Astrocyte (in vitro differentiated cells and primary cell): ENCODE measurements around the gene CREB3. TPM values are rescaled to one million over a fixed set of nuclear protein-coding genes. Genes with fewer than 3 reads are reported as not detected.

ENCODE experiments used
- DNase-seq: peaks from one replicate; pipeline ENCODE4 v3.0.0-alpha.2; 2010; ENCODE audit warnings: low read depth
- FAIRE-seq: peaks from 2 replicates; lab custom pipeline; 2011; peaks lifted over from hg19 to GRCh38; lab: Jason Lieb, UNC
- H2AFZ ChIP-seq: 2 replicates; pipeline ENCODE4 v1.6.0; 2012; ENCODE audit warnings: low read depth, low read length, inconsistent platforms
- H3K27ac ChIP-seq: 2 replicates; pipeline ENCODE4 v1.5.1; 2011; ENCODE audit warnings: low read depth, low read length, inconsistent platforms
- H3K27me3 ChIP-seq: 2 replicates; pipeline ENCODE4 v1.6.0; 2011; ENCODE audit warnings: low read length, inconsistent platforms; ENCODE audit not compliant: insufficient read depth
- H3K36me3 ChIP-seq: 2 replicates; pipeline ENCODE4 v1.5.1; 2011; ENCODE audit warnings: low read length, inconsistent platforms; ENCODE audit not compliant: insufficient read depth
- H3K4me1 ChIP-seq: 2 replicates; pipeline ENCODE4 v1.5.1; 2011; ENCODE audit warnings: low read length, inconsistent platforms; ENCODE audit not compliant: insufficient read depth
- H3K4me2 ChIP-seq: 2 replicates; pipeline ENCODE4 v1.6.0; 2012; ENCODE audit warnings: low read length, inconsistent platforms
- H3K4me3 ChIP-seq: 2 replicates; pipeline ENCODE4 v1.5.1; 2011; ENCODE audit warnings: low read depth, mild to moderate bottlenecking, low read length, inconsistent platforms; ENCODE audit not compliant: insufficient read depth
- H3K79me2 ChIP-seq: 2 replicates; pipeline ENCODE4 v1.6.0; 2012; ENCODE audit warnings: mild to moderate bottlenecking, low read length, inconsistent platforms; ENCODE audit not compliant: insufficient read depth
- H3K9ac ChIP-seq: 2 replicates; pipeline ENCODE4 v1.6.0; 2012; ENCODE audit warnings: mild to moderate bottlenecking, low read length, inconsistent platforms
- H3K9me3 ChIP-seq: 2 replicates; pipeline ENCODE4 v1.5.1; 2012; ENCODE audit warnings: low read depth, mild to moderate bottlenecking, low read length, inconsistent platforms; ENCODE audit not compliant: insufficient read depth
- H4K20me1 ChIP-seq: 2 replicates; pipeline ENCODE4 v1.6.0; 2012; ENCODE audit warnings: low read length, inconsistent platforms; ENCODE audit not compliant: insufficient read depth
- H3K27ac Mint-ChIP-seq: one replicate; pipeline ENCODE4 v1.8.0; 2021; ENCODE audit warnings: mild to moderate bottlenecking, mixed read lengths; ENCODE audit not compliant: unreplicated experiment
- H3K27me3 Mint-ChIP-seq: one replicate; pipeline ENCODE4 v1.8.0; 2021; ENCODE audit warnings: low read depth, mixed read lengths; ENCODE audit not compliant: unreplicated experiment
- H3K36me3 Mint-ChIP-seq: one replicate; pipeline ENCODE4 v1.8.0; 2021; ENCODE audit warnings: low read depth, mixed read lengths; ENCODE audit not compliant: unreplicated experiment
- H3K4me1 Mint-ChIP-seq: one replicate; pipeline ENCODE4 v1.8.0; 2021; ENCODE audit warnings: low read depth, mixed read lengths; ENCODE audit not compliant: unreplicated experiment
- H3K4me3 Mint-ChIP-seq: one replicate; pipeline ENCODE4 v1.8.0; 2021; ENCODE audit warnings: mild to moderate bottlenecking, moderate library complexity, mixed read lengths; ENCODE audit not compliant: unreplicated experiment
- H3K9me3 Mint-ChIP-seq: one replicate; pipeline ENCODE4 v1.8.0; 2021; ENCODE audit warnings: mild to moderate bottlenecking, mixed read lengths; ENCODE audit not compliant: unreplicated experiment
- CTCF ChIP-seq: IDR thresholded peaks from 2 replicates; pipeline ENCODE4 v1.5.1; 2011; ENCODE audit warnings: low read depth, mild to moderate bottlenecking, inconsistent platforms, low read length, moderate library complexity; ENCODE audit not compliant: insufficient read depth
- EZH2 ChIP-seq: IDR thresholded peaks from 2 replicates; pipeline ENCODE4 v1.6.1; 2012; ENCODE audit warnings: mild to moderate bottlenecking, low read length, inconsistent platforms; ENCODE audit not compliant: insufficient read depth
- total RNA-seq: library from RNA; stranded (reverse); gene quantifications from 2 replicates; pipeline ENCODE4 v1.2.1, GENCODE V29; 2021

Gene CREB3
- total RNA-seq, 1 donor from 2014 or later = 84.1 TPM

GRCh38 chr9:35745569-35745968 is 13.1 kb downstream of the CREB3 start:
- no peak overlapping the region for H2AFZ ChIP-seq
- Mint-ChIP-seq H3K4me3 (peak overlapping the region; percentile 83), H3K27ac (no peak overlapping the region), H3K36me3 (peaks cover 33% of the 10 kb centered on the region), H3K9me3 (no peaks in the 10 kb centered on the region), H3K27me3 (no peaks in the 10 kb centered on the region), H3K4me1 (peaks cover 22% of the 10 kb centered on the region)
- H3K4me2 ChIP-seq = peak overlapping the region; percentile 95
- H3K36me3 ChIP-seq = peaks cover 27% of the 10 kb centered on the region
- DNase-seq (no peak), FAIRE-seq (no peak)
- H4K20me1 ChIP-seq = peaks cover 61% of the 10 kb centered on the region
- no peaks in the 10 kb centered on the region for H3K9me3 ChIP-seq
- no peak for TF ChIP-seq EZH2
- H3K9ac ChIP-seq = no peak overlapping the region
- H3K27ac ChIP-seq = no peak overlapping the region
- H3K4me3 ChIP-seq = peak overlapping the region; percentile 1
- peaks cover 26% of the 10 kb centered on the region for H3K4me1 ChIP-seq
- no peaks in the 10 kb centered on the region for H3K27me3 ChIP-seq
- peaks cover 78% of the 10 kb centered on the region for H3K79me2 ChIP-seq

- Histone ChIP-seq H3K9me3 (no peaks in the 10 kb centered on the region), H3K36me3 (peaks cover 31% of the 10 kb centered on the region), H3K27me3 (no peaks in the 10 kb centered on the region), H3K4me1 (peaks cover 26% of the 10 kb centered on the region), H3K9ac (peak overlapping the region; percentile 13), H2AFZ (no peak overlapping the region), H3K79me2 (peaks cover 80% of the 10 kb centered on the region), H4K20me1 (peaks cover 57% of the 10 kb centered on the region), H3K4me3 (peak overlapping the region; percentile 92), H3K27ac (no peak overlapping the region), H3K4me2 (peak overlapping the region; percentile 95)
- H3K9me3 Mint-ChIP-seq = no peaks in the 10 kb centered on the region
- DNase-seq (no peak), FAIRE-seq (no peak)
- peaks cover 24% of the 10 kb centered on the region for H3K36me3 Mint-ChIP-seq
- TF ChIP-seq CTCF (no peak), EZH2 (no peak)
- no peaks in the 10 kb centered on the region for H3K27me3 Mint-ChIP-seq
- H3K4me3 Mint-ChIP-seq = peak overlapping the region; percentile 83
- peaks cover 22% of the 10 kb centered on the region for H3K4me1 Mint-ChIP-seq
- no peak overlapping the region for H3K27ac Mint-ChIP-seq
Measured at GRCh38 chr9:35746583-35746982, 14.1 kb downstream of the CREB3 start.

- Histone ChIP-seq H3K4me3 (peak overlapping the region; percentile 92), H3K9me3 (no peaks in the 10 kb centered on the region), H3K4me2 (peak overlapping the region; percentile 95), H3K27ac (peak overlapping the region; percentile 63), H4K20me1 (peaks cover 52% of the 10 kb centered on the region), H3K9ac (peak overlapping the region; percentile 93), H3K79me2 (peaks cover 71% of the 10 kb centered on the region), H3K36me3 (peaks cover 29% of the 10 kb centered on the region), H3K4me1 (peaks cover 26% of the 10 kb centered on the region), H2AFZ (peak overlapping the region; percentile 91), H3K27me3 (no peaks in the 10 kb centered on the region)
- TF ChIP-seq EZH2 = no peak
- TF ChIP-seq CTCF = no peak
- Mint-ChIP-seq H3K27ac (peak overlapping the region; percentile 79), H3K36me3 (peaks cover 24% of the 10 kb centered on the region), H3K4me3 (peak overlapping the region; percentile 83), H3K27me3 (no peaks in the 10 kb centered on the region), H3K4me1 (peaks cover 22% of the 10 kb centered on the region), H3K9me3 (no peaks in the 10 kb centered on the region)
- DNase-seq (no peak), FAIRE-seq (no peak)
Measured at GRCh38 chr9:35748242-35748857, 15.9 kb downstream of the CREB3 start.
